HEK293 (cell line): Measurements from ENCODE around the gene EIF4E1B.

Experiments
- CTCF ChIA-PET: fragments of 350-600 bp; formaldehyde crosslinking; extraction: SDS; loops from one replicate; lab custom pipeline; 2021; ENCODE audit warnings: antibody characterized with exemption; lab: Yijun Ruan, JAX
- POLR2A ChIA-PET: fragments of 300-600 bp; formaldehyde crosslinking; extraction: SDS; loops from one replicate; lab custom pipeline; 2020; ENCODE audit warnings: antibody characterized with exemption, inconsistent platforms; lab: Yijun Ruan, JAX
- H3K27ac ChIP-seq: fragments of 200-500 bp; sonication (Bioruptor generic); 2 replicates; pipeline ENCODE4 v1.5.1; 2014; ENCODE audit warnings: low read depth, low read length, control low read depth, inconsistent platforms; ENCODE audit errors: extremely low read depth
- H3K36me3 ChIP-seq, 2 experiments: fragments of 200-500 bp in 1 of 2; sonication (Bioruptor generic) in 1 of 2; 1 replicate in 1 of 2; 2 replicates in 1 of 2; pipeline ENCODE4 v1.5.1; 2014 to 2017; ENCODE audit warnings: inconsistent platforms in 2 of 2, low read length in 2 of 2; ENCODE audit not compliant: control insufficient read depth in 2 of 2, insufficient read depth in 1 of 2
- H3K4me1 ChIP-seq: fragments of 200-500 bp; sonication (Bioruptor generic); 2 replicates; pipeline ENCODE4 v1.5.1; 2014; ENCODE audit warnings: mild to moderate bottlenecking, low read length, inconsistent platforms; ENCODE audit not compliant: control insufficient read depth, insufficient read depth
- H3K4me3 ChIP-seq: 2 replicates; pipeline ENCODE4 v1.5.1; 2011; ENCODE audit warnings: low read depth, mild to moderate bottlenecking, control low read depth, low read length, moderate library complexity
- H3K9me3 ChIP-seq: fragments of 200-500 bp; sonication (Bioruptor generic); 2 replicates; pipeline ENCODE4 v1.5.1; 2014; ENCODE audit warnings: low read depth, low read length, inconsistent platforms; ENCODE audit not compliant: control insufficient read depth, insufficient read depth
- SP7 ChIP-seq: fragments of 450-650 bp; formaldehyde crosslinking; IDR thresholded peaks from 2 replicates; pipeline ENCODE4 v1.5.1; 2016; ENCODE audit warnings: missing biosample characterization, missing genetic modification characterization
- ZBTB17 ChIP-seq: fragments of 450-650 bp; formaldehyde crosslinking; IDR thresholded peaks from 2 replicates; pipeline ENCODE4 v1.5.1; 2016; ENCODE audit warnings: missing biosample characterization, missing genetic modification characterization
- ZFP69B ChIP-seq: fragments of 450-650 bp; formaldehyde crosslinking; IDR thresholded peaks from 2 replicates; pipeline ENCODE4 v1.5.1; 2016; ENCODE audit warnings: missing biosample characterization, missing genetic modification characterization
- ZNF138 ChIP-seq: fragments of 450-650 bp; formaldehyde crosslinking; IDR thresholded peaks from 2 replicates; pipeline ENCODE4 v1.5.1; 2016; ENCODE audit warnings: missing biosample characterization, missing genetic modification characterization, borderline replicate concordance
- ZNF350 ChIP-seq: fragments of 450-650 bp; formaldehyde crosslinking; IDR thresholded peaks from 2 replicates; pipeline ENCODE4 v1.5.0; 2017; ENCODE audit warnings: missing biosample characterization, mild to moderate bottlenecking, missing genetic modification characterization
- ZNF354C ChIP-seq: fragments of 450-650 bp; formaldehyde crosslinking; IDR thresholded peaks from 2 replicates; pipeline ENCODE4 v1.5.1; 2016; ENCODE audit warnings: missing biosample characterization, missing genetic modification characterization, low read depth, borderline replicate concordance
- ZNF394 ChIP-seq: fragments of 450-650 bp; formaldehyde crosslinking; IDR thresholded peaks from 2 replicates; pipeline ENCODE4 v1.5.1; 2016; ENCODE audit warnings: missing biosample characterization, missing genetic modification characterization, mild to moderate bottlenecking, moderate library complexity, borderline replicate concordance
- ZNF610 ChIP-seq: fragments of 450-650 bp; formaldehyde crosslinking; IDR thresholded peaks from 2 replicates; pipeline ENCODE4 v1.5.1; 2016; ENCODE audit warnings: missing biosample characterization, missing genetic modification characterization, borderline replicate concordance
- ZNF623 ChIP-seq: fragments of 450-650 bp; formaldehyde crosslinking; IDR thresholded peaks from 2 replicates; pipeline ENCODE4 v1.5.1; 2016; ENCODE audit warnings: missing biosample characterization, missing genetic modification characterization
- ZNF654 ChIP-seq: fragments of 450-650 bp; formaldehyde crosslinking; IDR thresholded peaks from 2 replicates; pipeline ENCODE4 v1.5.1; 2016; ENCODE audit warnings: low read depth, missing biosample characterization, missing genetic modification characterization
- ZNF768 ChIP-seq: fragments of 450-650 bp; formaldehyde crosslinking; IDR thresholded peaks from 2 replicates; pipeline ENCODE4 v1.5.1; 2018; ENCODE audit warnings: missing biosample characterization, mild to moderate bottlenecking, missing genetic modification characterization
- TF ChIP-seq, protein P1 (sequence below): fragments of 450-650 bp; formaldehyde crosslinking; IDR thresholded peaks from 2 replicates; pipeline ENCODE4 v1.5.1; 2016; ENCODE audit warnings: missing biosample characterization, missing genetic modification characterization
- TF ChIP-seq, protein P2 (sequence below): fragments of 450-650 bp; formaldehyde crosslinking; IDR thresholded peaks from 2 replicates; pipeline ENCODE4 v1.5.1; 2016; ENCODE audit warnings: missing biosample characterization, missing genetic modification characterization

The EIF4E1B gene

DNA sequence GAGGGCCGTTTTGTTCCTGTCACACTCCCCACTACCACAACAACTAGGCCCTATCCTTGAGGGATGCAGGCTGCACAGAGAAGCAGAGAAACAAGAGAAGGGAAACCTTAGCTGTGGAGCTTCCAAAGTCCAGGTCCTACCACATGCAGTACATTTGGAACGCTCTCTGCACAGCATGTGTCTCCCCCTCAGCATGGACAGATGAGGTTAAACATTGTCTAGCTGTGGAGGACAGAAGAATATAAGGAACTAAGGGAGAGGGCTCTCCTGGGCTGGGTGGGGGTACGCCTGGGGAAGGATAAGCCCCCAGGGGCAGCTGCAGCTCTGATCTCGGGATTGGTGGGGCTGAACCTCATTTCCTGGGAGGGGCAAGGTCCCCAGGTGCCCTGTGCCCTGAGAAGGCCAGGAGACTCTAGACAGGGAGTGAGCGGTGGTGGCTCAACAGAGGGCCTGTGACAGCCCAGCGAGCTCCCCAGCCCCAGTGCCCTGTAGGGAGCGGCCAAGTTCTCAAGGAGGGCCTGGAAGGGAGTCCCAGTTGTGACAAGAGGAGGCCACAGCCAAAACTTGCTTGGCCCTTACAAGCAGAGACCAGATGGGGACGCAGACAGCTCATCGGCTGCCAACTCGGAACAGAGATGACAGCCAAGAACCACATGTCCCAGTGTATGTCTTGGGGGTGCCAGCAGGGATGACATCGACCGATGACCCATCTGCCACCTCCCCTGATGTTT is 46.9 kb downstream of the EIF4E1B start (continued):
- TF ChIP-seq, protein P1, sequence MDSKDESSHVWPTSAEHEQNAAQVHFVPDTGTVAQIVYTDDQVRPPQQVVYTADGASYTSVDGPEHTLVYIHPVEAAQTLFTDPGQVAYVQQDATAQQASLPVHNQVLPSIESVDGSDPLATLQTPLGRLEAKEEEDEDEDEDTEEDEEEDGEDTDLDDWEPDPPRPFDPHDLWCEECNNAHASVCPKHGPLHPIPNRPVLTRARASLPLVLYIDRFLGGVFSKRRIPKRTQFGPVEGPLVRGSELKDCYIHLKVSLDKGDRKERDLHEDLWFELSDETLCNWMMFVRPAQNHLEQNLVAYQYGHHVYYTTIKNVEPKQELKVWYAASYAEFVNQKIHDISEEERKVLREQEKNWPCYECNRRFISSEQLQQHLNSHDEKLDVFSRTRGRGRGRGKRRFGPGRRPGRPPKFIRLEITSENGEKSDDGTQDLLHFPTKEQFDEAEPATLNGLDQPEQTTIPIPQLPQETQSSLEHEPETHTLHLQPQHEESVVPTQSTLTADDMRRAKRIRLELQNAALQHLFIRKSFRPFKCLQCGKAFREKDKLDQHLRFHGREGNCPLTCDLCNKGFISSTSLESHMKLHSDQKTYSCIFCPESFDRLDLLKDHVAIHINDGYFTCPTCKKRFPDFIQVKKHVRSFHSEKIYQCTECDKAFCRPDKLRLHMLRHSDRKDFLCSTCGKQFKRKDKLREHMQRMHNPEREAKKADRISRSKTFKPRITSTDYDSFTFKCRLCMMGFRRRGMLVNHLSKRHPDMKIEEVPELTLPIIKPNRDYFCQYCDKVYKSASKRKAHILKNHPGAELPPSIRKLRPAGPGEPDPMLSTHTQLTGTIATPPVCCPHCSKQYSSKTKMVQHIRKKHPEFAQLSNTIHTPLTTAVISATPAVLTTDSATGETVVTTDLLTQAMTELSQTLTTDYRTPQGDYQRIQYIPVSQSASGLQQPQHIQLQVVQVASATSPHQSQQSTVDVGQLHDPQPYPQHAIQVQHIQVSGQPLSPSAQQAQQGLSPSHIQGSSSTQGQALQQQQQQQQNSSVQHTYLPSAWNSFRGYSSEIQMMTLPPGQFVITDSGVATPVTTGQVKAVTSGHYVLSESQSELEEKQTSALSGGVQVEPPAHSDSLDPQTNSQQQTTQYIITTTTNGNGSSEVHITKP (tag by site-specific recombination): 0 out of 2 replicates have a peak, but pooled peaks have one; percentile 20
- TF ChIP-seq ZNF138 (tag by site-specific recombination) (no peak), ZNF610 (tag by site-specific recombination) (no peak)

GRCh38 chr5:176678584-176678983 is 48.1 kb downstream of the EIF4E1B start:
- Histone ChIP-seq H3K4me1 (no peaks in the 10 kb centered on the region), H3K4me3 (no peak overlapping the region), H3K27ac (no peak overlapping the region), H3K9me3 (no peaks in the 10 kb centered on the region), H3K36me3 (no peaks in the 10 kb centered on the region)
- 0 out of 2 replicates have a peak, but pooled peaks have one; percentile 53 for TF ChIP-seq ZFP69B (tag by site-specific recombination)
- TF ChIP-seq, protein P2, sequence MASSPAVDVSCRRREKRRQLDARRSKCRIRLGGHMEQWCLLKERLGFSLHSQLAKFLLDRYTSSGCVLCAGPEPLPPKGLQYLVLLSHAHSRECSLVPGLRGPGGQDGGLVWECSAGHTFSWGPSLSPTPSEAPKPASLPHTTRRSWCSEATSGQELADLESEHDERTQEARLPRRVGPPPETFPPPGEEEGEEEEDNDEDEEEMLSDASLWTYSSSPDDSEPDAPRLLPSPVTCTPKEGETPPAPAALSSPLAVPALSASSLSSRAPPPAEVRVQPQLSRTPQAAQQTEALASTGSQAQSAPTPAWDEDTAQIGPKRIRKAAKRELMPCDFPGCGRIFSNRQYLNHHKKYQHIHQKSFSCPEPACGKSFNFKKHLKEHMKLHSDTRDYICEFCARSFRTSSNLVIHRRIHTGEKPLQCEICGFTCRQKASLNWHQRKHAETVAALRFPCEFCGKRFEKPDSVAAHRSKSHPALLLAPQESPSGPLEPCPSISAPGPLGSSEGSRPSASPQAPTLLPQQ (tag by site-specific recombination): peak; percentile 65; the same call in 1 of the 2 replicates
- TF ChIP-seq ZNF354C: no peak
- TF ChIP-seq ZNF623 (tag by site-specific recombination): peak; percentile 37; the same call in 1 of the 2 replicates
- ChIA-PET POLR2A (no interaction called here), CTCF (interaction anchor here (0.5 to 2.4 kb wide), 2 partner anchors 18 to 269 kb away, joined by 3 to 12 read pairs; no protein-coding TSS in a partner anchor)

DNA sequence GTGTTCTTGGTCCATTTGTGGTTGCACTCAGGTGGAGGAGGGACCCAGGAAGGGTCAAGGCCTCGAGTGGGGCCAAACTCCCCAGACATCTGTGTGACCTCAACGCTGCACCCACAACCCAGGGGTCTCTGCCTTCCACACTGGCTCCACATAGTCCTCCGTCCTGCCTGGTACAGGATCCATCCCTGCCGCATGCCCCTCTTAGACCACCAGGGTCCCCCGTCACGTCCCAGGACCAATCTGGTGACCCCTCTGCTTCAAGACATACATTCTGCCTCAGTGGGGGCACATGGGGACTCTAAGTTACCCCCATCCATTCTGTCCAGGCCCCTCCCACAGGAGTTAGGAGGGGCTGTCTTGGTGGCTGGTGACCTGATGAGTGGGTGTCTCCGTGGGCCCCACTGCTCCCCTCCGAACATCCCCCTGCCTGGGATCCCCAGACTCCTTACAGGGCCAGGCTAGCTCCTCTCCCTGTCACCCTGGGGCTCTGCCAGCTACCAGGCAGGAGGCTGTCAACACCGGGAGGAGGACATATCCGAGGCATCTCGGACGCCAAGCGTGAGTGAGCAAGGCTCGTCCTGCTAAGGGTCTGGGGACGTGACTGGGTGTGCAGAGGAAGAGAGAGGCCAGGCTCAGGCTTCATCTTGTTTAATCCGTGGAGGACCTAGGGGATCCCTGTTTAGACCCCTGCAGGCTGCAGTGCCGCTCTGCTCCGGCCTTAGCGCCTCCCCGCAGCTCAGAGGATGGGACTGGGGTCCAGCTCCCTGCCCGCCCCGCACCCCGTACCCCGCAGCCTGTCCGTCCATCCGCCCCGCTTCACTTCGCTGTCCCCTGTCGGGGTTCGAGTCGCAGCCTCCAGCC is 49.1 kb downstream of the EIF4E1B start:
- Histone ChIP-seq H3K36me3 (no peaks in the 10 kb centered on the region), H3K4me3 (no peak overlapping the region), H3K4me1 (no peaks in the 10 kb centered on the region), H3K27ac (no peak overlapping the region), H3K9me3 (no peaks in the 10 kb centered on the region)
- CTCF ChIA-PET: interaction anchor here (2.4 to 3.3 kb wide), 2 partner anchors 19 kb away, joined by 10 to 12 read pairs; no protein-coding TSS in a partner anchor
- POLR2A ChIA-PET: no interaction called here
- TF ChIP-seq ZNF768 (tag by site-specific recombination) (no peak), ZNF654 (no peak), ZNF394 (tag by site-specific recombination) (no peak)

- Histone ChIP-seq H3K4me1 (no peaks in the 10 kb centered on the region), H3K4me3 (no peak overlapping the region), H3K9me3 (no peaks in the 10 kb centered on the region), H3K27ac (no peak overlapping the region), H3K36me3 (no peaks in the 10 kb centered on the region)
- POLR2A ChIA-PET: no interaction called here
- TF ChIP-seq SP7 (tag by site-specific recombination) (no peak), ZNF350 (tag by site-specific recombination) (no peak), ZBTB17 (tag by site-specific recombination) (no peak)
- TF ChIP-seq, protein P1 (tag by site-specific recombination): no peak
- CTCF ChIA-PET: interaction anchor here (3.3 kb wide), 1 partner anchor 19 kb away, joined by 10 read pairs; no protein-coding TSS in a partner anchor
Observed at GRCh38 chr5:176680226-176680563, 49.7 kb downstream of the EIF4E1B start.
